HCT116 (cell line): ENCODE results near the gene KCNMB4.

ENCODE experiments used
- CEBPB ChIP-seq: IDR thresholded peaks from 2 replicates; pipeline ENCODE4 v1.6.1; 2012; ENCODE audit warnings: low read depth
- CTCF ChIP-seq, 3 experiments: fragments of 200-600 bp in 1 of 3; sonication (generic) in 1 of 3; IDR thresholded peaks in 2 of 3; conservative IDR thresholded peaks in 1 of 3; 2 replicates each; pipeline ENCODE4 v1.5.1; 2012 to 2017; ENCODE audit warnings: low read depth in 2 of 3, low read length in 2 of 3, antibody characterized with exemption in 1 of 3, borderline replicate concordance in 1 of 3, control low read depth in 1 of 3, mild to moderate bottlenecking in 1 of 3, mixed read lengths in 1 of 3, mixed run types in 1 of 3, moderate library complexity in 1 of 3; ENCODE audit not compliant: insufficient read depth in 1 of 3
- EGR1 ChIP-seq: IDR thresholded peaks from 2 replicates; pipeline ENCODE4 v1.6.1; 2012; ENCODE audit warnings: low read depth
- EZH2 ChIP-seq: fragments of 200-600 bp; sonication (generic); IDR thresholded peaks from 2 replicates; pipeline ENCODE4 v1.6.1; 2017; ENCODE audit warnings: antibody characterized with exemption, mixed run types
- FOSL1 ChIP-seq: IDR thresholded peaks from 2 replicates; pipeline ENCODE4 v1.6.1; 2012; ENCODE audit warnings: low read depth
- POLR2A ChIP-seq: IDR thresholded peaks from 2 replicates; pipeline ENCODE4 v1.7.0; 2011; ENCODE audit warnings: borderline replicate concordance; ENCODE audit not compliant: insufficient read depth, insufficient read length; ENCODE audit errors: extremely low read depth
- RAD21 ChIP-seq: IDR thresholded peaks from 2 replicates; pipeline ENCODE4 v1.6.1; 2012; ENCODE audit warnings: low read depth, mild to moderate bottlenecking
- REST ChIP-seq: IDR thresholded peaks from 2 replicates; pipeline ENCODE4 v1.6.1; 2012; ENCODE audit warnings: low read depth
- SP1 ChIP-seq: IDR thresholded peaks from 2 replicates; pipeline ENCODE4 v1.6.1; 2012; ENCODE audit warnings: low read depth
- TCF7L2 ChIP-seq: IDR thresholded peaks from 2 replicates; pipeline ENCODE4 v1.7.0; 2011; ENCODE audit warnings: borderline replicate concordance, inconsistent platforms; ENCODE audit not compliant: insufficient read depth, insufficient read length; ENCODE audit errors: extremely low read depth
- YY1 ChIP-seq: IDR thresholded peaks from 2 replicates; pipeline ENCODE4 v1.6.1; 2011; ENCODE audit warnings: low read length, low read depth, moderate library complexity, mild to moderate bottlenecking; ENCODE audit not compliant: insufficient replicate concordance; ENCODE audit errors: extremely low read depth
- ZNF274 ChIP-seq: fragments of 200-500 bp; sonication (Bioruptor generic); IDR thresholded peaks from 2 replicates; pipeline ENCODE4 v1.6.1; 2014; ENCODE audit warnings: mild to moderate bottlenecking, low read depth, low read length, inconsistent platforms

- TF ChIP-seq CTCF (IDR thresholded peaks at IDR 0.05 in 2 of 3, conservative IDR thresholded peaks at IDR 0.05 in 1 of 3; ENCODE audit: borderline replicate concordance in 1 of 3, insufficient read depth in 1 of 3, low read depth in 2 of 3, low read length in 2 of 3), result no peak
- TF ChIP-seq EZH2, result no peak
- no peak for TF ChIP-seq RAD21
- TF ChIP-seq TCF7L2, result no peak
- no peak for TF ChIP-seq CEBPB
- TF ChIP-seq SP1, result no peak
- no peak for TF ChIP-seq ZNF274
- TF ChIP-seq YY1, result no peak
- no peak for TF ChIP-seq FOSL1
- TF ChIP-seq EGR1, result no peak
- no peak for TF ChIP-seq REST
- TF ChIP-seq POLR2A, result no peak
These were observed 49.9 kb downstream of the KCNMB4 start for GRCh38 chr12:70415987-70416386.
